Ecto neural progenitor cell (in vitro differentiated cells): ENCODE results near the gene MSL3B.

ENCODE experiments used
- DNase-seq: peaks from one replicate; pipeline ENCODE4 v3.0.0-alpha.2; 2018; ENCODE audit warnings: low spot score

The MSL3B gene

GRCh38 chr2:233832869-233833311 is 35.3 kb downstream of the MSL3B start:
- DNase-seq, result peak; percentile 83

DNA sequence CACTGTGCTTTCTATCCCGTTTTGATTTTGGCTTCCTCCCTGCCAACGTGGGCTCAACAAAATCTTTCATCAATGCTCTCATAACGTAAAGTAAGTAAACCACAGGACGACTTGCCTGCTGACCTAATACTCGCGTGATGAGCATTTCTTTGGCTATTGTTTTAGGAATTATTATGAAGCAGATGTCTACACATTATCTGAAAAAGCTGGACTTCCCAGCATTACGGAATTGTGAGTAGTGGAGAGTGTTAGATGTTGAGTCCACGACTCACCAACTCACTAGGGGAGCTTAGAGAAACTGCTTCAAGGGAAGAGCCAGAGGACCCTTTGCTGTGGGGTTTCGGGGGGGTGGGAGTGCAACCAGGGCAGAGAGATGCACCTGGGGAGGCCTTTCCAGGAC is 35.8 kb downstream of the MSL3B start:
- DNase-seq, result no peak

- DNase-seq, result no peak
Measured at GRCh38 chr2:233831861-233832260, 36.3 kb downstream of the MSL3B start.

DNA sequence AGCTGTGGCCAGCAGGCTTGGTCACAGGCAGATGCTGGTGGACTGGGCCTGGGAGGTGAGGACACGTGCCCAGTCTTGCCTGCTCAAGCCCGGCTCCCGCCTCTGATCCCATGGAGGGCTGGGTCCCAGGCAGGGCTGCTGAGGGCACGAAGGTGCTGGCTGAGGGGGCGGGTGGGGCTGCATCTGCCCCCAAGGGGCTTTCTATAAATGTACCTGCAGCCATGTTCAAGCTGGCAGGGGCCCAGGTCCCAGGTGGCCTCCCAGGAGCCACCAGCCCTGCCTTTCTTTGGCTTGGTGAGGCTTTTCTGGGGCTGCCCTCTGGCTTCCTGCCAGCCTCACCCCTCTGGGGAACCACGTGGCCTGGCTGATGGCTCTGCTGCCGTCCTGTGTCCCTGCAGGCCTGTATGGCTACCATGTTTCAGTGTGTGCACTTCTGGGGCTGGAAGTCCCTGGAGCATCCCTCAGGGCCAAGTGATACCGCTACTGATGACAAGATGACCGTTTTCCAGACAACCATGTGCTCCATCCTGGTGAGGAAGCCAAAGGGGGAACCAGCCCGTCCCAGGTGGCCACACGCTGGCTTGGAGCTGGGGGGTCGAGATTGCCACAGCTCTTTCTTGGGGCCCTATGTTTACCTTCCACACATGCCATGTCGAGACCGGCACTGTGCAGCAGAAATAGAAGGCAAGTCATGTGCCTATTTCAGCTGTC is 37.0 kb downstream of the MSL3B start:
- DNase-seq, result peak; percentile 32

GRCh38 chr2:233830111-233830802 is 37.9 kb downstream of the MSL3B start:
- peak; percentile 39 for DNase-seq

DNA sequence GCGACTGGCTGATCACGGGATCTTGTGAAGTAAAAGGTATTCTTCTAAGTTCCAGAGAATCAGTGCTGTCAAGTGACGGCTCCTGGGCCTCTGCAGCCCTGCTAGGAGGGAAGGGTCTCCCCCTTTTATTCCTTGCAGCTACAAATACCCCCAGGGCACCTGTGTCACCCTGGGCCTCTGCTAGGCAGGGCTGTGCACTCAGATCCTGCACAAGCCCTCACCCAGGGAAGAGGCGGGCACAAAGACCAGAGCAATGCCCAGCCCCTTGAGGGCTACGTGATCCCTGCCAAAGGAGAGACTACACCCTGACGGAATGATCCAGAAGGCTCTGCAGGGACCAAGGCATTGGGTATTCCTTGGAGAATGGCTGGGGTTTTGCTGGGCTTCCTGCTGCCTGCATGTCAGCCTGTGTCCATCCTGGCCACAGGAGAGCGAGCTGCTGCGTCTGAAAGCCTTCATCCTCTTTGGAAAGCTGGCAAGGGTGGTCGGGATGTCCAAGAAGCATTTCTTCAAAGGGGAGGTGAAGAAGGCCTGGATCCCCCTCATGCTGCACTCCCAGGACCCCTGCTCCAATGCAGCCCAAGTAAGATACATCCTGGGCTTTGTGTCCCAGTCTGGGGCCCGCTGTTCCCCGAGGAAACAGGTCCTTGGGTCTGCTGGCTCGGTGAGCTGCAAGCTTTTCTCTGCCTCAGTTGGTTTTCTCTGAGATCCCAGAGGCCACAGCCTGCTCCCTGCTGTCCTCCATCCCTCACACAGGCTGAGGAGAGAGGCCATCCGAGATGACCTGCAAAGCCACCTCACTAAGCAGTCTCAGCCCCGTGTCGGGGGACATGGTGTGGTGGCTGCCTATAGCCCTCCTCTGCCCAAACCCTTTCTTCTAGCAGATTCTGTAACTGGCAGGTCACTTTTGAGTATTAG is 38.7 kb downstream of the MSL3B start:
- DNase-seq, result no peak

DNA sequence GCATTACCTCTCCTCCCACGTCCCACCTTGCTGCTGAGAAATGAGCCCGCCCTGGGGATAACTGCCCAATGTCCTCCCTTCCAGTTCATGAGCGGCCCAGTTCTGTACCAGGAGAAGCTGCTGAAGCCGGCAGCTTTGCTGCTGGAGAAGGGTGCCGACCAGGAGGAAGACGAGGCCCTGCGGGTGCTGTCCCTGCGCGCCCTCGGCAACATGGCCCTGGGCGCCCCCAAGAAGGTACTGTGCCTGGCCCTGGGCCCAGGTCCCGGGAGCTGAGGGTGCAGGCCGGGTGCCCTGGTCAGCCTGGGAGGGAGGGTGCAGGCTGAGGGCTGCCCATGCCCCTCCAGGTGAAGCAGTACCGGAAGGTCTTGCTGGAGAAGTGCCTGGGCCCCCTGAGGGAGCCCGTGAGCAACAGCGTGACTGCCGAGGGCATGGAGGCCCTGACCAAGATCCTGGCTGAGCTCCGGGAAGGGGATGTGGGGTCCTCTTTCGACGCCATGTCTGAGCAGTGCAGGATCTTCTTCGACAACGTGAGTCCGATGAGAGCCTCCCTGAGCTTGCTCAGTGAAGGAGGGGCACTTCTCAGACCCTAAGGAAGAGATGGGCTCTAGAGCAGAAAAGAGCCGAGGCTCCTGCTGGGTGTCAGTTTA is 39.5 kb downstream of the MSL3B start:
- DNase-seq, result peak; percentile 32

GRCh38 chr2:233824373-233824772 is 43.8 kb downstream of the MSL3B start:
- DNase-seq, result no peak

DNA sequence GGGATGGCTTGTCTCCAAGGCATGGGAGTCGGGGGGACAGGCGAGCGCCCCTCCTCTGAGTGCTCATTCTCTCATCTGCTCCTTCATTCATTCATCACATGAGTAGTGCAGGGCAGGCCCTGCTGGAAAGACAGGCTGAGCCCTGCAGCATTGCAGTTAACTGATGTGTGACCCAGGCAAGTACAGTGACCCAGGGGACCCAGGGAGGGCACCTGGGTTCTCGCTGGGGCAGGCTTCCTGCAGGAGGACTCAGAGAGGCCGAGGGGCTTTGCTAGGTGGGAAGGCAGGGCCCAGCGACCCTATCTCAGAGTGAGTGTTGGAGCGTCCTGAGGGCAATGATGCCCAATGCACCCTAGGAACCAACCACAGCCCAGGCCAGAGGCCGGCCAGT is 44.5 kb downstream of the MSL3B start:
- DNase-seq, result no peak

DNA sequence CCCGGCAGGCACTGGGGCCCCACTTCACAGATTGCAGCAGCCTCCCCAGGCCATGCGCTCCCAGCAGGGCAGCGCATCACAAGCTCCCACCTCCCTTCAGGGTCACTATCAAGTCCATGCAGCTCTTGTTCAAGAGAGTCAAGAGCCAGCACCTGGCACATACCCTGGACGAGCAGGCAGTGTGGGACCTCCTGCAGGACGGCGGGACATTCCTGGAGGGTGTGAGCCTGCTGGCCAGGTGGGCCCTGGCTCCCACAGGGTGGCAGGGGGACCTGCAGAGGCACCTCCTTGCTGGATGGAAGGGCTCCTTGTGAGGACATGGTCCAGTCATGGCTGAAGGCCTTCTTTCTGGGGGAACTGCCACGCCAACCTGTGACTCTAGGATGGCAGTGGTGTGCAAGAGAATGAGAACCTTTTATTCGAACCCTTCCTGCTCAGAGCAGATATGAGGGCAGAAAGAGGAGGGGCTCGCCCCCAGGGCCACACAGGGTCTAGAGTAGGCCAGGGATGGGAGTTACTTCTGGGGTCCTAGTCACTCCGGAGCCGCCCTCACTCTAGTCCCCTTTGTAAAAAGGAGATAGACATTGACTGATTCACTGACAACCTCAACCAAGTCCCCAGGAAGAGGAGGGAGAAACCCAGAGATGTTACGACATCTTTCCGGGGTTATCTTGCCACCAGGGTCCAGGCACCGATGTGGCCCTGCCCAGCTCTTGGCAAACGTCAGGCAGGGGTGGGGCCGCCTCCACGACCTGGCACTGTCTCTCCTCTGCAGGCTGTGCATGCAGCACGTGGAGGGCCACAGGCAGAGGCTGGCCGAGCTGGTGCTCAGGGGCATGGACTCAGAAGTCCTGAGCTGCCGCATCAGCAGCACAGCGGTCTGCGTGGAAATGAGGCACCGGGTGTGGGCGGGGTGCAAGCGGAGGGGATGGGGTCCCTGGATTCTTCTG is 45.1 kb downstream of the MSL3B start:
- no peak for DNase-seq

DNA sequence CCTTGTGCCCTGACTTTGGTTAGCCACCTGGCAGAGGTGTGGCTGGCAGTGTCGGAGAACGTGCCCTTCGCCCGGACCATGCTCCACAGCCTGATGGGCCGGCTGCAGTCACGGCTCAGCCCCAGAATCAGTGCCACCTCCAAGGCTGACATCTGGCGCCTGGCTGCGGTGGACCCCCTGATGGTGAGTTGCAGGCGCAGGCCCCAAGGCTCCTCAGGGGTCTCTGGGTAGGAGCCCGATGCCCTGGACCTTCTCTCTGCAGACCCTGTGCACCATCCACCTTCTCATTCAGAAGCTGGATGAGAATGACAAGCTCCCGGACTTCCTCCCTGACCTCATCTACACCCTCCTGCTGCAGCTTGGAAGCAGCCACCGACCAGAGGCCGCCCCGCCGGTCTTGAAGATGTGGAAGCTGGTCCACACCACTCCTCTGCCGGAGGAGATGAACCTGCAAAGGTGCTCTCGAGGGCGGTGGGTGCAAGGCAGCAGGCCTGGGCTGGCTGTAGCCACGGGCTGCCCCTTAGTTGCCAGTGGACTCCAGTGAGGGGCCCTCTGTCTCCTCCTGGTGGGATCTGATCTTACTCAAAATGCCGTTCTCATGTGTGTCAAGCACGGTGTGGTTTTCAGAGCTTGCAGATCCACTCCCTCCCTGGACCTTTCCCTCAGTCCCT is 46.0 kb downstream of the MSL3B start:
- DNase-seq, result peak; percentile 42

DNA sequence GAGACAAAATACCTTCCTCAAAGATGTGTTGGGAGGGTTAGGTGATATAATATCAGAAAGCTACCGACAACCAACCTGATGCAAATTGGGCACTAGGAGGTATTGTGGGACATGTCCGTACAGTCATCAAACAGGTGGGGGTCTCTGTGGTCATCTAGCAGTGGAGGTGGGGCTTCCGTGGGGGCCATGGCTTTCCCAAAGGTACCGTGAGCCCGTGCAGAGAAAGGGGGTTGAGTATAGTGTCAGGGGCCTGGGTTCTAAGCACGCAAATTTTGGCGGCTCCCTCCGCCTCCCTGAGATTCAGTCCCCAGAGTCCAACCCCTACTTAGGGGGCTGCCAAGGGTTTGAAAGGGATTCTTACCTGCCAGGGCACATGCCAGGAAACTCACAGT is 46.5 kb downstream of the MSL3B start:
- DNase-seq, result peak; percentile 17

- DNase-seq, result peak; percentile 32
Measured at GRCh38 chr2:233821196-233821595, 47.0 kb downstream of the MSL3B start.

DNA sequence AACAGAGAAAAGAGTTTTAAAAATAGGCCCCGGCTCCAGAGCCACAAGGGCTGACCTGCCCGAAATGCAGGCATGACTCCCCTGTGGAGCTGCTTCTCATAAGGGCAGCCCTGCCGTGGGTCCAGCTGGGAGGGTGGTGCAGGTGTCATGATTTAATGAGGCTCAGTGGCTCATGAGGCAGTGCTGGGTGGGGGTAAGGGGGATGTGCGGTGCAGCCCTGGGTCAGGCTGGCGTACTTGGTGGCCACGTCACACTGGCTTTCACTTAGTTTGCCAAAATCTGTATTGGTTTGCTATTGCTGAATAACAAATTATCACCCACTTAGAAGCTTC is 47.4 kb downstream of the MSL3B start:
- peak; percentile 34 for DNase-seq

DNA sequence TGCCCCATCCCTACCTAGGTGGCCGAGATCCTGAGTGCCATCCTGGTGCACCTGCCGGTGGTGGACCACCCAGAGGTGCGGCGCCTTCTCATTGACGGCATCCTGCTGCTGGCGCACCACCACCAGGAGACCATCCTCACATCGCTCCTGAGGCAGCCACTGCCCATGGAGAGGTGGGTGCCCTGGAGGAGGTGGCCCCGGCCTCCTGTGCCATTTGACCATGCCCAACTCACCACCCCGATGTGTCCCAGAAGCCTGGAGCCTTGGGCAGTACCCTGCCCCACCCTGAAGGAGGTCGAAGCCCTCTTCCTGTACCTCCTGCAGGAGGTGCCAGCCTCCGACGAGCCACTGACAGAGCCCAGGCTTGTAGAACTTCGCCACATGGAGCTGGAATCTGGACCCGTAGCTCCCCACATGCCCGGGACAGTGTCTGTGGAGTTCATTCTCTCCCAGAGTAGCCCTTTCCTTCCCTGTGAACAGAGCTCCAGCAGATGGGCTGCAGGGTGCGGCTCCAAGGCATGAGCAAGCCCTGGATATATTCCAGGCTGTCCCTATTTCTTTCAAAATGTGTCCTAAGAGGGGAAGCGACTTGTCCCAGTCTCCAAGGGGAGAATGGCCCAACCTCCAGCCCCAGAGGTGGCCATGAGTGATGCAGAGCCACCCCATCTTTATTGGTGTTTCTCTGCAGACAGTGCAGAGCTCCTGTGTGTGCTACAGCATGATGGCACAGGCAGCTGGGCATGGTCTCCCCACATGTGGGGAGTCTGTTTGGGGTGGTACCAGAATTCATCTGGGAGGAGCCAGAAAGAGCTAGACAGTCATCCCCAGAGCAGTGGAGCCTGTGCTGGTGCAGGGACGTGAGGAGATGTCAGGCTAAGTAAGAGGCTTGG is 48.1 kb downstream of the MSL3B start:
- DNase-seq, result peak; percentile 29

DNA sequence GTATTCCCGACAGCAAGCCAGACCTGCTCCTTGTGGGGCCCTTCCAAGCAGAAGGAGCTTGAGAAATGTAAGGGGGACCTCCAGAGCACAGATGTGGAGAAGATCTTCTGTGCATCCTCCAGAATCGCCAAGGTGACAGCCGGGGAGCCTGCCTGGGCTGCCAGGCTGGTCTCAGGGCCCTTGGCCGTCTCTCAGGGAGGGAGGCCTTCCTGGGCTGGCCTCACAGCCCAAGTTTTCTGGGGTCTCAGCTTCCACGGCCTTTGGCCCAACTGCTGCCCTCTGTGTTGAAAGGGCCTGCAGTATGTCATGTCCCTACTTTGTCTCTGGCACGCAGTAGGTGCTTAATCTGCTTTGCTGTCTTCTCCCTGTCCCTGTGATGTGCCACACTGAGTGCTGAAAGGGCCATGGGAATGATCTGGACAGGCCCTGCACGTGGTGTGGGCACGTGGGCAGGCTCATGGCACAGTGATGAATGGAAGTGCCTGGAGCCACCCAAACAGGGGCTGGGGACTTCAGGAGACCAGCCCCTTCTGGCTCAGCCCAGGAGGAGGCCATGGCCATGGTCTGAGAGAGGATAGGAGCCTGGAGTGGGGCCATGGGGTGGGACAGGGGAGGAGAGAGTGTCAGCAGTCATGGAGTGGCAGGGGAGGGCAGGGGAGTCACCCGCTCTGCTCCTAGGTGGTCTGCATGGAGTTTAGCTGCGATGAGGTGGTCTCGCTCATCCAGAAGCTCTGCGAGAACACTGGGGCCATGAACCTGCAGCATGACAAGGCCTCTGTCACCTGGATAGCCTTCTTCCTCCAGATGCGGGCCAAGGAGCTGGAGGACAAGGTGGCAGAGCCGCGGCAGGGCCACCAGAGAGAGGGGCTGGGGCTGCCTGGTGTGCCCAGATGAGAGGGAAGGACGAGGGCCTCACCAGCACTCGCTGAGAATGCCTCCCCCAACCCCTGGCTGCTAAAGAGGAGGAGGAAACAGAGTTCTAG is 49.3 kb downstream of the MSL3B start:
- no peak for DNase-seq

DNA sequence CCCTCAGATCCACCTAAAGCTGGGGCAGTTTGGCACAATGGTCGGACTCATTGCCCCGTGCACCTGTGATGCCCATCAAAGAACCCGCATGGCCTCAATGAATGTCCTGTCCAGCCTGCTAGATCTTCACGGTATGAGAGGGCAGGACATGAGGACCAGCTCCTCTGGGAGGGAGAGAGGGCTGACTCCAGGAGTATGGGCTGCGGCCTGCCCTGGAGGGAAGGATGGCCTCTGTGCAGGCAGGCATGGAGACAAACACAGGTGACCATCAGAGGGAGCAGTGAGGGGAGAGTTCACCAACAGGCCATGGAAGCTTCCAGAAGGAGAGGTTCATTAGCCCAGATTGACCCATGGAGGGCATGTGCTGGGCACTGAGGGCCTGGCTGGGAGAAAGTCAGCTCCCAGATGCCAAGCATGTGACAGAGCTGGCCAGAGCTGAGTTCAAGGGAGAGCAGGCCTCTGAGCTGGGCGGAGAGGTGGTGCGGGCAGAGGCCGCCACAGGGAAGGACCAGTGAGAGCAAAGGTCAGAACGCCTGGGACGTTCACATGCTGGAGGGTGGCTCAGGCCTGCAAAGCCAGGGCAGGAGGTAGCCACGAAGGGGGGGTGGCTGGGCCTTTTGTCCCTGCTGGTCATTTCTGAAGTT is 50.1 kb downstream of the MSL3B start:
- DNase-seq, result no peak
